Psoas muscle (tissue), 8 donors: ENCODE data around the gene DHRS11. TPM values are rescaled to one million over a fixed set of nuclear protein-coding genes. Genes with fewer than 3 reads are reported as not detected.
A peak's percentile ranks its signal among the peaks of the same experiment; 100 is the strongest.

Experiments used
- ATAC-seq, 4 donors: fragments of 200-7000 bp; cut with Tn5 transposase; one replicate each; pipeline ENCODE4 v1.9.1; 2020; ENCODE audit warnings: moderate library complexity in 3 of 4, mild to moderate bottlenecking in 2 of 4
- DNase-seq, 2 donors: peaks; one replicate each; pipeline ENCODE4 v3.0.0-alpha.2; 2020
- H3K27ac ChIP-seq: fragments of 200-600 bp; one replicate; pipeline ENCODE4 v1.8.0; 2022
- H3K27me3 ChIP-seq, 3 donors: fragments of 200-600 bp in 1 of 3; one replicate each; pipeline versions ENCODE4 v1.6.1 to v1.8.0; 2013 to 2022; ENCODE audit warnings: low read length in 2 of 3, mild to moderate bottlenecking in 2 of 3, moderate library complexity in 1 of 3; ENCODE audit not compliant: insufficient read depth in 3 of 3
- H3K36me3 ChIP-seq, 2 donors: fragments of 200-600 bp in 1 of 2; one replicate each; pipeline versions ENCODE4 v1.6.1 to v1.8.0; 2013 to 2022; ENCODE audit warnings: low read depth in 1 of 2, mild to moderate bottlenecking in 1 of 2, moderate library complexity in 1 of 2; ENCODE audit not compliant: insufficient read depth in 1 of 2
- H3K4me1 ChIP-seq: fragments of 200-600 bp; one replicate; pipeline ENCODE4 v1.8.0; 2022
- H3K4me3 ChIP-seq: fragments of 200-600 bp; one replicate; pipeline ENCODE4 v1.8.0; 2022; ENCODE audit warnings: mild to moderate bottlenecking
- H3K9me3 ChIP-seq: fragments of 200-600 bp; one replicate; pipeline ENCODE4 v1.8.0; 2022
- WGBS, 3 donors: extraction: QIAGEN DNeasy Blood & Tissue Kit; methylation state at CpG; one replicate each; pipeline versions ENCODE4 v1.1.6 to v1.1.7; 2013; 5-methylcytosine and 5-hydroxymethylcytosine counted together
- intact Hi-C, 2 donors: fragments of 100-400 bp; cut with DNase I; formaldehyde crosslinking; loops; one replicate each; pipeline versions ENCODE4 v1.11.0 to v1.14.2; 2022
- polyA plus RNA-seq, 3 donors: library from polyadenylated mRNA; stranded (reverse); fragments of 200-250 nt; gene quantifications; one replicate each; pipeline ENCODE4 v1.2.3, GENCODE V29; 2013
- total RNA-seq, 4 donors: library from RNA; stranded (reverse); fragmentation: NEBNext Ultra II Directional in 2 of 4; extraction: Animal tissue kit (Norgen Biotek cat#: 25700) in 2 of 4; gene quantifications; one replicate each; pipeline versions ENCODE4 v1.2.1 to v1.2.4, GENCODE V29; 2021 to 2023
- TF ChIP-seq, protein P1 (sequence below): fragments of 200-600 bp; IDR thresholded peaks from one replicate; pipeline ENCODE4 v1.8.0; 2022; ENCODE audit warnings: antibody characterized with exemption
- donor health status: healthy with polysubstance abuse.
- donor health status: DM: no; HTN: no; CAD: no; lungs with moderate emphysema.
- donor health status: Bipolar disorder and iron deficiency.
- donor health status: healthy.
- donor health status: DM: yes; HTN: yes; CAD: no.
- donor health status: DM: no; HTN: no; CAD: no.
- donor health status: DM: no; HTN: no; CAD: no.
- donor health status: DM: yes; HTN: yes; CAD: no.

Gene DHRS11
- total and polyA plus RNA-seq, 7 donors: 9.4 to 20.5 (median 14.5) TPM

DNA sequence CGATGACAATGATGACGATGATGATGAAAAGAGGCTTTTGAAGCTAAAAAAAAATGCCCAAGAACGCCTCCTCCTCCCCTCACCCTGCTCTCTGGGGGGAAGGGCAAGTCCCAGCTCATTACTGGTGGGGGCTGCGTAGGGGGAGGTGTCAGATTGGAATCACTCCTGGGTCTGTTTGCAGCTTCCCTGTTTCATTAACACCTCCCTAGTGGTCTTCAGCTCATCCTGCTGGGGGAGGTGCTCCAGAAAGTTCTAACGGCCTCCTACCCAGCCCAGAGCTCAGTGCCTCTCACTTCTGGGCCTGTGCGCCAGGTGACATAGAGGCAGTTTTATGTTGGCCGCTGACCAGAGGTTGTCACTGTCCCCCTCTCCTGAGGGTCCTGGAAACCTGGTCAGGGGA lies 22.4 kb downstream of the DHRS11 start:
- Histone ChIP-seq H3K36me3 (no peaks in the 10 kb centered on the region), H3K9me3 (no peaks in the 10 kb centered on the region), H3K4me1 (peaks cover 4% of the 10 kb centered on the region), H3K4me3 (no peak overlapping the region), H3K27ac (no peak overlapping the region), H3K27me3 (no peaks in the 10 kb centered on the region)
- intact Hi-C loops: loop anchor here in 1 of 2 donors (5.0 kb wide), 1 partner anchor 93 kb away; no protein-coding TSS in a partner anchor
- ATAC-seq (no peak), DNase-seq (no peak)
- WGBS, 3 donors: 77 to 87% (median 78%) methylated on average over 7 of the region's 7 CpGs
- TF ChIP-seq, protein P1, sequence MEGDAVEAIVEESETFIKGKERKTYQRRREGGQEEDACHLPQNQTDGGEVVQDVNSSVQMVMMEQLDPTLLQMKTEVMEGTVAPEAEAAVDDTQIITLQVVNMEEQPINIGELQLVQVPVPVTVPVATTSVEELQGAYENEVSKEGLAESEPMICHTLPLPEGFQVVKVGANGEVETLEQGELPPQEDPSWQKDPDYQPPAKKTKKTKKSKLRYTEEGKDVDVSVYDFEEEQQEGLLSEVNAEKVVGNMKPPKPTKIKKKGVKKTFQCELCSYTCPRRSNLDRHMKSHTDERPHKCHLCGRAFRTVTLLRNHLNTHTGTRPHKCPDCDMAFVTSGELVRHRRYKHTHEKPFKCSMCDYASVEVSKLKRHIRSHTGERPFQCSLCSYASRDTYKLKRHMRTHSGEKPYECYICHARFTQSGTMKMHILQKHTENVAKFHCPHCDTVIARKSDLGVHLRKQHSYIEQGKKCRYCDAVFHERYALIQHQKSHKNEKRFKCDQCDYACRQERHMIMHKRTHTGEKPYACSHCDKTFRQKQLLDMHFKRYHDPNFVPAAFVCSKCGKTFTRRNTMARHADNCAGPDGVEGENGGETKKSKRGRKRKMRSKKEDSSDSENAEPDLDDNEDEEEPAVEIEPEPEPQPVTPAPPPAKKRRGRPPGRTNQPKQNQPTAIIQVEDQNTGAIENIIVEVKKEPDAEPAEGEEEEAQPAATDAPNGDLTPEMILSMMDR: no peak

DNA sequence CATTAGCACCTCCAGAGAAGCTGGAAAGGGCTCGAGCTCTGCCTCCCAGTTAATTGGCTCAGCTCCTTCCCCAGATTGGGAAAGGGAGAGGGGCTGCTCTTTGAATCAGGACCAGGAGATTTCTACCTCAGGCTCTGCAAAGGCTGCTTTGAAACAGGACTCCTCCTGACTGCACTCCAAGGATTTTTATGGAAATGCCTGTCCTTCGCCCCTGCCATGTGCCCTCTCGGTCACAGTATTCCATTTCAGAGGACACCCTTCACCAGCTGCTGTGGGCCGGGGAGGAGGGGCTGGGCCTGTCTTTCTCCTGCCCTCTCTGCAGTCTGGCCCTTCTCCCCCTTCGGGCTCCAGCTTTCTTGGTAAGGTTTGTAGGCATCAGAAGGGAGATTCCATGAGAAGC lies 23.3 kb downstream of the DHRS11 start:
- no peaks in the 10 kb centered on the region for H3K36me3 ChIP-seq
- intact Hi-C loops: loop anchor here in 1 of 2 donors (5.0 kb wide), 1 partner anchor 92 kb away; no protein-coding TSS in a partner anchor
- H3K9me3 ChIP-seq: no peaks in the 10 kb centered on the region
- H3K4me1 ChIP-seq: peaks cover 4% of the 10 kb centered on the region
- H3K4me3 ChIP-seq: no peak overlapping the region
- no peaks in the 10 kb centered on the region for H3K27me3 ChIP-seq
- DNase-seq: no peak
- peak overlapping the region; percentile 36 for H3K27ac ChIP-seq
- peak; percentile 64 to 90 (median 79) for ATAC-seq
- TF ChIP-seq, protein P1: no peak
- WGBS, 3 donors: 11 to 16% (median 13%) methylated on average over 5 of the region's 5 CpGs

DNA sequence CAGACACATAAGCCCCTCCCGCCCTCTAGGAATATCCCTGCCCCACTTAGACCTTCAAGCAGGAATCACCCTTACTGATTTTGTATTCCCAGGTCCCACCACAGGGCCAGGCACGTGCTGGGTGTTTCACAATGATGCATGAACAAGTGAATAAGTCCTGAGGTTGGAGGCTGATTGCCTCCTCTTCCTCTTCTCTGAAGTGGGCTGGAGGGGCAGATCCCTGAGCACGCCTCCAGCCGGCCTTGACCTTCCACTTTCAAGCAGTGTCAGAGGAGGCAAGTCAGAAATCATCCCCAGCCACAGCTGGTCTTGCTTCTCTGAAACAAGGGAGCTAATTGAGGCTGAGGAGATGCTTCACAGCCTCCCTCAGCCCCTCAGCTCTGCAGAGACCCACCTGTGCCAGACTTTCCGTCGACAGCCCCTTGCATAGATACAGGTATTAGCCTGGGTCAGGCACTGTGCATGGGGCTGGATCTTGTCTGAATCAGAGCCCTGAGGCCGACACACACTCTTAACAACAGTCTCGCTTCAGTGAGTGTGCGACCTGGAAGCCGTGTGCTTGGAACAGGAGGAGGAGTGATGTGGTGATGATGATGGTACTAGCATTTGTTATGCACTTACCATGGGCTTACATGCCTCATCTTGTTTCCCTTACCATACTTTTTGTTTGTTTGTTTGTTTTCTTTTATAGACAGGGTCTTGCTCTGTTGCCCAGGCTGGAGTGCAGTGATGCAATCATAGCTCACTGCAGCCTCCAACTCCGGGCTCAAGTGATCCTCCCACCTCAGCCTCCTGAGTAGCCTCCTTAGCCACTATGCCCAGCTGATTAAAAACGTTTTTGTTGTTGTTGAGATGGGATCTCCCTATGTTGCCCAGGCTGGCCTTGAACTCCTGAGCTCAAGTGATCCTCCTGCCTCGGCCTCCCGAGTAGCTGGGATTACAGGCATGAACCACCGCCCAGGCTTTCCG lies 24.7 kb downstream of the DHRS11 start:
- Histone ChIP-seq H3K4me3 (no peak overlapping the region), H3K27ac (no peak overlapping the region), H3K4me1 (peaks cover 4% of the 10 kb centered on the region), H3K36me3 (no peaks in the 10 kb centered on the region), H3K9me3 (no peaks in the 10 kb centered on the region), H3K27me3 (no peaks in the 10 kb centered on the region)
- TF ChIP-seq, protein P1: no peak
- intact Hi-C loops: no loop called here
- no peak for ATAC-seq
- 88 to 90% (median 89%) methylated on average over 16 of the region's 16 CpGs for WGBS, 3 donors
- DNase-seq: no peak

DNA sequence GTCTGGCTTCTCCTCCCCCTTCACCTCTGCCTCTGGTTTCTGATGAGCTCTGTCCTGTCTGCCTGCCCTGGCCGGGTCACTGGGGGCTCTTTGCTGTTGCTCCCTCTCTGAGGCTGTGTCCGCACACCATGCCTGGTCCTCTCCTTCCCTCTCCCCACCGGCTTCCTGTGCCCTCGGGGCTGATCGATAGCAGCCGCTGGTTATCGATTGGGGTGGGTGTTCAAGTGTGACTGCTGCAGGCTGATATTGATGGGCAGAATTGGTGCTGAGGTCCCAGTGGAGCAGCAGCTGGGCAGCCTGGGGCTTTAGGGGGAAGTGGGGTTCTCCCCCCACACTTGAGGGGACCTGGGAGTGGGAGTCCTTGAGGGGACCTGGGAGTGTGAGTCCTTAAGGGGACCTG lies 26.1 kb downstream of the DHRS11 start:
- DNase-seq: no peak
- intact Hi-C loops: no loop called here
- Histone ChIP-seq H3K4me3 (no peak overlapping the region), H3K4me1 (peaks cover 4% of the 10 kb centered on the region), H3K27ac (no peak overlapping the region), H3K36me3 (no peaks in the 10 kb centered on the region), H3K9me3 (no peaks in the 10 kb centered on the region), H3K27me3 (no peaks in the 10 kb centered on the region)
- ATAC-seq: no peak
- 87 to 91% (median 88%) methylated on average over 7 of the region's 7 CpGs for WGBS, 3 donors
- TF ChIP-seq, protein P1: no peak
